HG03342 (cell line): Measurements from ENCODE around the gene OR6S1.
"Not testable (repeated sequence)": the region's sequence is repeated elsewhere in the genome, so short reads cannot be mapped to it uniquely, and the experiment has no call there.

Experiments used
- ATAC-seq: cut with Tn5 transposase; IDR thresholded peaks from one replicate; pipeline ENCODE4 v1.9.1; 2021; ENCODE audit warnings: mild to moderate bottlenecking, moderate library complexity; ENCODE audit not compliant: unreplicated experiment

Gene OR6S1

DNA sequence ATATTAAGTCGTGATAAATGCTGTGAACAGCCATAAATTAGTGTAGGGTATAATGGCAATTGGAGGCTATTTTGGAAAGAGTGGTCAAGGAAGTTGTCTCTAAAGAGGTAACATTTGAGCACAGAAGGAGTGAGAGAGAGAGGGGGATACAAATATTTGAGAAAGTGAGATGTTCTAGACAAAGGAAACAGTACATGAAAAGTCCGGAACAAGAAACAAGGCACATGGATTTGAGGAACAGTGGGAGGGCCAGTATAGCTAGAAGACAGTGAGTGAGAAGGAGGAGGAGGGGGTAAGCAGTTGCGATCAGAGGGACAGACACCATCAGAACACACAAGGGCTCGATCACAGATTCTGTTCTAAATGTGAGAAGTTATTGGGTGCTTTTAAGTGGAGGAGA lies 30.2 kb downstream of the OR6S1 start:
- ATAC-seq = no peak

DNA sequence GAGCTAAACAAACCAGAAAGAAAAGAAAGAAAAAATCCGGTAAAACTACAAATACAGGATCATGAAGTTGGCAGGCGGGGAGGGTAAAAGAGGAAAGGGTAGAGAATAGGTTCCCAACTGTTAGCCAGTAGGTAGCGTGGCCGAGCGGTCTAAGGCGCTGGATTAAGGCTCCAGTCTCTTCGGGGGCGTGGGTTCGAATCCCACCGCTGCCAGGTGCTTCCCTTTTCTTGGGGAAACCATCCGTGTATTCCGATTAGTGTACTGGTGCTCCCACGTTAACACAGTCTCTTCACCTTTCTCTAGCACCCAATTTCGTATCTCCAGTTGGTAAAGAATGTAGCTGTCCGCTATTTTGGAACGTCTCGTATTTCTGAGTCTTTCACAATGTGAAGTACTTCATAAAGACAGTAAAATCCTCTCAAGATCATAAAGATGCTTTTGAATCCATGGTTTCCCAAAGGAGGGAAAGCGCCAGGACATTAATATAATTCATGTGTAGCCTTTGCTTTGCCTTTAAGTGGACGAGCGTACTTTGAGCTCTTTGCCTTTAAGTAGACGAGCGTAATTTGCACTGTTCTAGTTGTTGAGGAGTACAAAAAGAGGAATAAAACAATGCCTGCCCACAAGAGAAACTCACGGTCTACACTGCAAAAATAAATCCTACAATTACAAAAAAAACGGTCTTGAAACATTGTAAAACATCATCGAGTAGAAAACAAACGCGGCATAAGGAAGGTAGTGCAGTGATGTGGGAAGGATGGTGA lies 31.3 kb downstream of the OR6S1 start:
- ATAC-seq = no peak

DNA sequence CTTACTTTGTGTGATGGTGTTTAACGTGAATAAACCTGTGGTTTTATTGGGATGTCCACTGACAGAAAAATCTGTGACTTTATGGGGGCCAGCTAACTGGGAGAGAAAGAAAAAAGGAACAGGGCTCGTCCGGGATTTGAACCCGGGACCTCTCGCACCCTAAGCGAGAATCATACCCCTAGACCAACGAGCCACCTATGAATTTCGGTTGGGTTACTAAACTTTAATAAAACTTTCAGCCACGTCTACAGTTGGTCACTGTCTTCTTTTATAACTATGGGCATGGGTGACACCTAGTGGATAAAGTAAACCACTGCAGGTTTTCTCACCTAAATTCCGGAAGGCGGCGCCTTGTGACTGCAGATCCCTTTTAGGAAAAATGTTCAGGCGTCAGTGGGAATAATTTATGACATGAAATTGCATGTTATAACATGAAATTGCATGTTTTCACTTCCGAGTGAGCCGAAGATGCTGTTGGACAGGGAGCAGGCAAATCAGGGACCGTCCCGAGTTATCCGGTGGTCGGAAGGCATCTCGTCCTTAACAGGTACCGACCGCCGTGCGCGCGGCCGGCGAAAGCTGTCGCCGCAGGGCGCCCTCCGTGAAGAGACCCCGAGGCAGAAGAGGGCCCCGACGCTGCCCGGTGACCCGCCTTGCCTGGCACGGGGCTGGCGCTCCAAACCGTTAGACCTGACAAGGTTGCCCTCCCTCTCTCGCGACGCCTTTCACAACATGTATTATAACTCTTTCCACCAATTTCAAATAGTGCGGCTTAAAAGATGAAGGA lies 32.1 kb downstream of the OR6S1 start:
- ATAC-seq = no peak

DNA sequence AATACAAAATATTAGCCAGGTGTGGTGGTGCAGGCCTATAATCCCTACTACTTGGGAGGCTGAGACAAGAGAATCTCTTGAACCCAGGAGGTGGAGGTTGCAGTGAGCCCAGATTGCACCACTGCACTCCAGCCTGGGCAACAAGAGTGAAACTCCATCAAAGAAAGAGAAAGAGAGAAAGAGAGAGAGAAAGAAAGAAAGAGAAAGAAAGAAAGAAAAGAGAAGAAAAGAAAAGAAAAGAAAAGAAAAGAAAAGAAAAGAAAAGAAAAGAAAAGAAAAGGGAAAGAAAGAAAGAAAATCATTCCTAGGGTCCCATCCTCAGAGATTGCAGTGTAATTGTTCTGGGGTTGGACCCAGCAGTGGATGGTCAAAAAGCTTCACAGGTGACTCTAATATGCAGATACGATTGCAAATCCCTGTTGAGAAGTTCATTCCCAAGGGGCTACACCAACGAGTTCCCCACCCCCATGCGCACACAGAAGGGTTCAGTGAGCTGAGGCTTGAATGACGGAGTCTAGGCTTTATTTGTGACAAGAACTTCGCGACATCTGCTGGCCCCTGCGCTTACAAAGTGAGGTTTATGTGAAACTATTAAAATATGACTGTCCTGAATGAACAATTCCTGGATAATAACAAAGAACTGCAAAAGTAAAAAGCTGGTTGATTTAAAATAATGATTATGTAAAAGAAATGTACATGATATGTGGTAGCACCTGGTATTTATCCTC lies 32.9 kb downstream of the OR6S1 start:
- no peak for ATAC-seq

DNA sequence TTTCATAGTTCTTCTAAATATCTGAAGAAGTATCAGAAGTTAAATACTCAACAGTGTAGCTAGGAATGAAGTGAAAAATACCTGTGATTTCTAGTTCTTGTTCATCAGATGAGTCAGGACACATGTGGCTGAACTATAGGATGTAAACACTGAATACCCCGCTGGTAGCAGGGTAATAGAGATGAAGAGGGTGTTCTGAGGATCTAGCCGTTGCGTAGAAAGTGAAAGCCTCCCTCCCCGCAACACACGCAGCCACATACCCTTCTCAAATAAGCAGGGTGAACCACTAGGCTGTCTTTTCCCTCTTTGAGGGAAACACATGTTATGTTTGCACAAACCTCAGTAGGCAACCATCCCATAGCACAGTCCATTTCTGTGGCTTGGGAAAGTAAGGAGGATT lies 33.9 kb downstream of the OR6S1 start:
- no peak for ATAC-seq

DNA sequence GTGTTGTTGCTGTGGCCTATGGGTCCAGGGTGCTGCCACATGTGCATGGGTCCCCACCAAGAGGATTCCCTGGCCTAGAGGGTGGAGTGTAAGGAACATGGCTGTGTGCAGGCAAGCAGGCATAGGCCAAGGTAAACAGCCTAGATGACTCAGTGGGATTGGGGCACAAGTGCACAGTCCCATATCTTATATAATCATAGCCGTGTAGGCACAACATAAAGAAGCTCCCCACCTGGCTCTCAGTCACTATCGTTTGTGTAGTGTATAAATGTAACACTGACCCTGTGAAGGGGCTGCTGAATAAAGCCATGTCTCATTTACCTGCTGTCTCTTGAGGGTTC lies 34.6 kb downstream of the OR6S1 start:
- ATAC-seq = no peak

DNA sequence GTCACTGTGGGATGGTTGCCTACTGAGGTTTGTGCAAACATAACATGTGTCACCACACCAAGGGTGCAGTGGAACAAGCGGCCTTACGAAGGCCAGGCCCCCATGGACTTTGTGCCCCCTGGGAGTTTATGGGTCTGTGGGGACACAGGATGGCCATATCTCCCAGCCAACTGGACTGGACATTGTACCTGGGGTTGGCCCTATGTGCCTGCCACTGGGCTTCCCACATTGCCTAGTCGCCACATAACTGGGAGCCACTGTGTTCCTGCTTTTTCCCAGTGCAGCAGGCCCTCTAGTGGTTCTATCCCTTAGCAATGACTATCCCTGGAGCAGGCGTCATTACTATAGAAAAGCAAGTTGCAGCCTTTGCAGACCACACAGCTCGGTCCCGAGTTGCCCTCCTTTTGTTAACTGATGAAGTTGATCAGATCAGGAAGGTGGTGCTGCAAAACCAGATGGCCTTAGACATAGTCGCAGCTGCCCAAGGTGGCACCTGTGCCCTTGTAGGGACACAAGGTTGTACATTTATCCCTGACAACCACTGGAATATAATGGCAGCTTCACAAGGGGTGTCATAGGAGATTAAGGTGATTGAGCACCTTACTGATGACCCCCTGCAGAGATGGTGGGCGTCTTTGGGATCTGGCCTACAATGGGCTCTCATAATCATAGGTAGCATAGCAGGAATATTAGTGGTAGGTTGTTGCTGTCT lies 35.1 kb downstream of the OR6S1 start:
- ATAC-seq = no peak

DNA sequence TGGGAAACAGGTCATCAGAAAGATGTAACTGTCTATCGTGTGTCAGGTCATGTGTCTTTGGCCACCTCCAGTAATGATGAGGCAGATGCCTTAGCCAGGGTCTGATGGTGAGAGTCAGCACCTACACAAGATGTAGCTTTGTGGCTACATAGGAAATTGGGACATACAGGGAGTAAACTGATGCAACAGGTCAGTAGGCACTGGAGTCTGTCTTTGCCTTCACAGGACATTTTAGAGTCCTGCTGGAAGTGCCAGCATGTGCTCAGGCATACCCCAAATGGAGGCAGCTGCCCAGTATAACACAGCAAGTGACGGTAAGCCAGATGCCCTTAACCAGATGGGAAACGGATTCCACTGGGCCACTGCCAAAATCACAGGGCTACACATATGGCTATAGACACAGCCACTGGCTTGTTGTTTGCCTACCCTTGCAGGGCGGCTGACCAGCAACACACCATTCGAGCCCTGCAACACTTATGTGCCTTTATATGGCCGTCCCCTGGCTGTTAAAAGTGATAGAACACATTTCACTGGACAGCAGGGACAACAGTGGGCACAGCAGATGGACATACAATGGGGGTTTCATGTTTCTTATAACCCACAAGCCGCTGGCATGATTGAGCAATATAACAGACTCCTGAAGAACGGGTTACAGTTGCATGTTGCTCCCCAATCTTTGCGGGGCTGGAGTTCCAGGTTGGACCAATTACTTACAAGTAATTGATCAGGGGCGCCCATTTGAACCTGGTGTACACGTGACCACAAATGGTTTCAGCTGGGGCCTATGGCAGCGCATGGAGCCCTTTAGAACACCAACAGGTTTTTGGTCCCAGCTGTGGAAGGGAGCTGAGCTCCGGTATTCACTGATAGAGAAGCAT lies 37.4 kb downstream of the OR6S1 start:
- no peak for ATAC-seq

DNA sequence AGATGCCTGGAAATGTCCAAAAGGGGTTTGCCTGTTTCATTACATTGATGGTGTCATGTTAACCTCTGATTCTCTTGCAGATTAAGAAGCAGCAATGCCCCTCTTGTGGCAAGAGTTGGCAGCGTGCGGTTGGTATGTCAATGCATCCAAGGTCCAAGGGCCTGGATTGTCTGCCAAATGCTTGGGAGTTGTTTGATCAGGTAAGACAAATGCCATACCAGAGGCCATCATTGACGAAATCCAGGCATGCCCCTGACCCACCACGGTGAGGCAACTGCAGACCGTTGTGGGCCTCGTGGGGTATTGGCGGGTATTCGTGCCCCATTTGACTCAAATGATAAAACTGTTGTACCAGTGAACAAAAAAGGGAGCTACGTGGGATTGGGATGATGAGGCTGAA lies 38.9 kb downstream of the OR6S1 start:
- no peak for ATAC-seq

DNA sequence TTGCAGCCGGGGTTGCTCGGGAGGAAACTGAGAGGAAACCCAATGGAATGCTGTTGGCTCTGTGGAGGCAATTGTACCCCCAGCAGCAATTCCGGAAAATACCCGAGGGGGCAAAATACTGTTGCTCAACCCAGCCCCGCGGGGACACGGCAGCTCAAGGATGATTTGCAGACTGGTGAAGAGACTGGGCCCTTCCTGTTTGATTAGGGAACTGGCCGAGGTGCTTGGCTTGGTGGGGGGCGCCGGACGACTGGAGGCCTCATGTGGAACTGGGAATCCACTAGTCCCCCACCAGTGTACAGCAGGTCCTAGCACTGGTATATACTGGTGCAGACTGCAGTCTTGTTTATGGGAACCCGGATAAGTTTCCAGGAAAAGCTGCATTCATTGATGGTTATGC lies 40.0 kb downstream of the OR6S1 start:
- no peak for ATAC-seq

DNA sequence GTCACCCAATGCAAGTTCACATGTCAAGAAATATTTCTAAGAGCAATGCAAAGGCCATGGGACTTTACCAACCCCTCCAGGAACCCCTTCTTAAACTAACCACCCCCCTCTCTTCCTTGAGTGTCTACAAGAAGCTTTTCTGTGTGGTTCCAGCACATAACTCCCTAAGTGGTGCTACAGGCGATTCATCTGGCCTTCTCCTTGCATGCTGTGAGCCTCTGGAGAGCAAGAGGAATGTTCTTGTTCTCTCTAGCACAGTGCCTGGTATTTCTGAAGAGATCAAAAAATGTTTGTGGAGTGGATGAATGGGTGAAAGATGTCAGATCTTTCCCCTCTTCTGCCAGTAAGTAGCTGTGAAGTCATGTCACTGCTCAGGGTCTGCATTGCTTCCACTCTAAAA lies 44.4 kb downstream of the OR6S1 start:
- ATAC-seq = no peak

DNA sequence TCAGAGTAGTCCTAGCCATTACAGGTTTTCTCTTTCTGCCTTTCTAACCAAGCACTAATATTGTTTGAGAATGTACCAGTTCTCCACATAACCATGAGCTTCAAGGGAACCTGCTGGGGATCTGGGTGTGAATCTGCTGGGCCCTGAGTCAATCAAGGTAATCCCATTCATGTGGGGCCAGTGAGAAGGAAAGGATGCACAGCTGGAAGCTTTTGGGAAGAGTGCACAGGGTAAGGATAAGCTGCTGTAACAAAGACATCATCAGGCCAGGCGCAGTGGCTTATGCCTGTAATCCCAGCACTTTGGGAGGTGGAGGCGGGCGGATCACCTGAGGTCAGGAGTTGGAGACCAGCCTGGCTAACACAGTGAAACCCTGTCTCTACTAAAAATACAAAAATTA lies 45.8 kb downstream of the OR6S1 start:
- ATAC-seq = not testable (repeated sequence)

DNA sequence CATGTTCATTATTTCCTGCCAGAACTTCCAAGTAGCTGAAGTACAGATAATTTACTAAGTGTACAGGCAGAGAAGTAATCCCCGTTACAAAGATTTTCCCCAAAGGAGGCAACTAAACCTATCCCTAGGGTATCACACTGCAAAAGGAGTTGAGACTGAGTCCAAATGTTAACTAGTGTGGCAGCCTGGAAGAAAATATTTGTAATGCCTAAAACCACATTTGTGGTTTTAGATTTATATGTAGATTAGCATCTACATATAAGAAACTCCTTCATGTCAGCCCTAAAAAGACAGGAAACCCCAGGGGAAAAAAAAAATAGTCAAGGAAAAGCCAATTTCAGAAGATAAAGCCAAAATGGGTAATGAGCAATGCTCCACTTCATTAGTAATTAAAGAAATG lies 48.9 kb downstream of the OR6S1 start:
- no peak for ATAC-seq

DNA sequence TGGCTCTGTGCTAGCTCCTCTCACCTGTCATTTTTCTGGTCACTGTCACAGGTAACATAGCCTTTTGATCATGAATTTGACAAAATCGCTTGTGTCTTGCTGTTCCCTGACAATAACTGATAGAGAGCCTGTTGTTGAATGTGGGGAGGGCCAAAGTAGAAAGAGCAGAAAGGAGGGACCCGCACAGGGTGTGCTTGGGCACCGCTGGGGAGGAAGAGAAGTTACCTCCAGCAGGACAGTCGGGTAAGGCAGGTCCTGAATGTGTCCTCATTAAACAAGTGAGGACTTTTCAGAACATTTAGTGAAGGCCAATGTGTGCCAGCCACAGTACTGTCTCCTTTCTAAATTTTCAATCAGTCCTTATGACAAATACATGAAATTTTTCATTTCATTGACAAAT lies 50.3 kb downstream of the OR6S1 start, which contains the start of gene RNASE12:
Gene RNASE12, minus strand, starts transcription at position 142 of the 400 bp plus-strand sequence. CDS start 653 bp downstream, outside the sequence.
- ATAC-seq = no peak
